NCI-H2227 treated with DMSO at 0.1 percent for 48 hours (cell line): ENCODE data around the gene FBXW4.
A peak's percentile ranks its signal among the peaks of the same experiment; 100 is the strongest.

Source experiments
- DNase-seq: peaks from one replicate; lab custom pipeline; 2025; lab: John Stamatoyannopoulos, UW

Gene FBXW4

GRCh38 chr10:101695404-101695890 is 477 bp upstream of the FBXW4 start:
- DNase-seq, result no peak

GRCh38 chr10:101693978-101694673 is 844 bp downstream of the FBXW4 start:
- DNase-seq, result peak; percentile 14

GRCh38 chr10:101693651-101693977 is 1.4 kb downstream of the FBXW4 start:
- no peak for DNase-seq

- no peak for DNase-seq
Measured at GRCh38 chr10:101691081-101691480, 3.9 kb downstream of the FBXW4 start.

- DNase-seq, result no peak
Measured at GRCh38 chr10:101690461-101690860, 4.5 kb downstream of the FBXW4 start.

- DNase-seq, result no peak
Measured at GRCh38 chr10:101687071-101687658, 7.8 kb downstream of the FBXW4 start.

GRCh38 chr10:101686133-101686925 is 8.6 kb downstream of the FBXW4 start:
- no peak for DNase-seq

GRCh38 chr10:101684782-101685181 is 10.2 kb downstream of the FBXW4 start:
- no peak for DNase-seq

GRCh38 chr10:101683276-101683675 is 11.7 kb downstream of the FBXW4 start:
- DNase-seq, result no peak

- DNase-seq, result no peak
Measured at GRCh38 chr10:101682172-101682825, 12.7 kb downstream of the FBXW4 start.

- DNase-seq, result no peak
Measured at GRCh38 chr10:101676565-101676964, 18.4 kb downstream of the FBXW4 start.

GRCh38 chr10:101675115-101675514 is 19.9 kb downstream of the FBXW4 start:
- DNase-seq, result no peak

GRCh38 chr10:101672536-101672935 is 22.4 kb downstream of the FBXW4 start:
- DNase-seq, result no peak

- DNase-seq, result no peak
Measured at GRCh38 chr10:101671453-101671852, 23.5 kb downstream of the FBXW4 start.

GRCh38 chr10:101670635-101671034 is 24.3 kb downstream of the FBXW4 start:
- no peak for DNase-seq

GRCh38 chr10:101669181-101669580 is 25.8 kb downstream of the FBXW4 start:
- no peak for DNase-seq

GRCh38 chr10:101668566-101668965 is 26.4 kb downstream of the FBXW4 start:
- no peak for DNase-seq

GRCh38 chr10:101666083-101666482 is 28.9 kb downstream of the FBXW4 start:
- DNase-seq, result no peak

- no peak for DNase-seq
Measured at GRCh38 chr10:101663097-101663496, 31.9 kb downstream of the FBXW4 start.

GRCh38 chr10:101660256-101660655 is 34.7 kb downstream of the FBXW4 start:
- no peak for DNase-seq

- DNase-seq, result no peak
Measured at GRCh38 chr10:101658975-101659374, 36.0 kb downstream of the FBXW4 start.

GRCh38 chr10:101656890-101657289 is 38.1 kb downstream of the FBXW4 start:
- no peak for DNase-seq

GRCh38 chr10:101655570-101655969 is 39.4 kb downstream of the FBXW4 start:
- DNase-seq, result no peak
